Measurements from ENCODE around the gene PDZD7.

DNA sequence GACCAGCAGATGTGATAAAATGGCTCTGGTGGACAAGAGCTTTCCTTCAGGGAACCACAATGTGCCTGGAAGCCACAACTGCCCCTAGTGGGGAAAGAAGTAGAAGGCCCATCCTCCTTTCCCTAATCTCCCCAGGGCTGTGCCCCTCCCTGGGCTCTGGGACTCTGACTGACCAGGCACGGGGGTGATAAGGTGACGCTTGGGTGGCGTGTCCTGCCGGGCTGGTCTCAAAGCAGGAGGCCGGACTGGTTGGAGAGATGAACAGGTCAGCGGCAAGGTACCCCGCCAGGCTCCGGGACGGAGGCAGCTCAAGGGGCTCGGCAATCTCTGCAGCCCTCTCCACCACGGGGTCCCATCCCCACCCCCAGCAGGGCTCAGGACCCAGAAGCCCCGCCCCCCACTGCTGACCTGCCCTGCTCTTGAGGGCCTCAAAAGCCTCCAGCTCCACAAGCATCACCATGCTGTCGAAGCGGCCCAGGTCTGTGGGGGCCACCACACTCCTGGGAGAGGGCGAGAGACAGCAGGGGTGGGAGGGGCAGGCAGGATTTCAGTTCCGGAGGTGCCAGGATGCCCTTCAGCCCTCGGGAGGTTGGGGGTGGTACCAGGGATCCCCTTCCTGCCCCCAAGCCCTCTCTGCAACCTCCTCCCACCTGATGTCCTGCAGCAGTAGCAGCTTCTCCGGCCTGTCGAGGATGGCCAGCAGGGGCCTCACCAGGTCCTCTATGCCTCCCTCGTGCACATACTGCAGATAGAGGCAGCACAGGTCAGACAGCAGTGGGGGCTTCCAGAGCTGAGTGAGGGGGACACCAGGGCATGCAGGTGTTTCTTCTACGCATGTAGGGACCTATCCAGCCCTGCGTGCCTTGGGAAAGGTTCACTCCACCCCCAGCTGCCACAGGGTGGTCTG is 19.2 kb downstream of the PDZD7 start:
- TF ChIP-seq, protein P1, sequence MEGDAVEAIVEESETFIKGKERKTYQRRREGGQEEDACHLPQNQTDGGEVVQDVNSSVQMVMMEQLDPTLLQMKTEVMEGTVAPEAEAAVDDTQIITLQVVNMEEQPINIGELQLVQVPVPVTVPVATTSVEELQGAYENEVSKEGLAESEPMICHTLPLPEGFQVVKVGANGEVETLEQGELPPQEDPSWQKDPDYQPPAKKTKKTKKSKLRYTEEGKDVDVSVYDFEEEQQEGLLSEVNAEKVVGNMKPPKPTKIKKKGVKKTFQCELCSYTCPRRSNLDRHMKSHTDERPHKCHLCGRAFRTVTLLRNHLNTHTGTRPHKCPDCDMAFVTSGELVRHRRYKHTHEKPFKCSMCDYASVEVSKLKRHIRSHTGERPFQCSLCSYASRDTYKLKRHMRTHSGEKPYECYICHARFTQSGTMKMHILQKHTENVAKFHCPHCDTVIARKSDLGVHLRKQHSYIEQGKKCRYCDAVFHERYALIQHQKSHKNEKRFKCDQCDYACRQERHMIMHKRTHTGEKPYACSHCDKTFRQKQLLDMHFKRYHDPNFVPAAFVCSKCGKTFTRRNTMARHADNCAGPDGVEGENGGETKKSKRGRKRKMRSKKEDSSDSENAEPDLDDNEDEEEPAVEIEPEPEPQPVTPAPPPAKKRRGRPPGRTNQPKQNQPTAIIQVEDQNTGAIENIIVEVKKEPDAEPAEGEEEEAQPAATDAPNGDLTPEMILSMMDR (IDR thresholded peaks at IDR 0.05): peak in 2 of 6 experiments; percentile 12 to 15
- no peak for TF ChIP-seq EP300 (IDR thresholded peaks at IDR 0.05)
